Endometrium (tissue), 2 donors: ENCODE data around the gene BAG1.

Experiments used
- FAIRE-seq: peaks from 2 replicates; lab custom pipeline; 2012; peaks lifted over from hg19 to GRCh38; lab: Jason Lieb, UNC
- donor health status: control.
- donor health status: control.

Gene BAG1

DNA sequence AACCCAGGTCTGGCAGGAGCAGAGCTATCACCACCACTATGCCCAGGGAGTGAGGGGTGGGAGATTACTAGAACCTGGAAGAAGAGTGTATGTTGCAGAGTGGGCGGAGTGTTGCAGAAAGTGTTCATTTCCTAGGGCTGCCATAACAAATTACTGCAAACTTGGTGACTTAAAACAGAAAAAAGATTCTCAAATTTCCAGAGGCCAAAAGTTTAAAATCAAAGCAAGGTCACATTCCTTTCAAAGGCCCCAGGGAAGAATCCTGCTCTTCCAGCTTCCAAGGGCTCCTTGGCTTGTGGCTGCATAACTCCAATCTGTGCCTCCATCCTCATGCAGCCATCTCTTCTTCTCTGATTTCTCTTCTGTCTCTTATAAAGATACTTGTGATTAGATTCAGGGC is 55.1 kb downstream of the BAG1 start:
- FAIRE-seq: no peak

DNA sequence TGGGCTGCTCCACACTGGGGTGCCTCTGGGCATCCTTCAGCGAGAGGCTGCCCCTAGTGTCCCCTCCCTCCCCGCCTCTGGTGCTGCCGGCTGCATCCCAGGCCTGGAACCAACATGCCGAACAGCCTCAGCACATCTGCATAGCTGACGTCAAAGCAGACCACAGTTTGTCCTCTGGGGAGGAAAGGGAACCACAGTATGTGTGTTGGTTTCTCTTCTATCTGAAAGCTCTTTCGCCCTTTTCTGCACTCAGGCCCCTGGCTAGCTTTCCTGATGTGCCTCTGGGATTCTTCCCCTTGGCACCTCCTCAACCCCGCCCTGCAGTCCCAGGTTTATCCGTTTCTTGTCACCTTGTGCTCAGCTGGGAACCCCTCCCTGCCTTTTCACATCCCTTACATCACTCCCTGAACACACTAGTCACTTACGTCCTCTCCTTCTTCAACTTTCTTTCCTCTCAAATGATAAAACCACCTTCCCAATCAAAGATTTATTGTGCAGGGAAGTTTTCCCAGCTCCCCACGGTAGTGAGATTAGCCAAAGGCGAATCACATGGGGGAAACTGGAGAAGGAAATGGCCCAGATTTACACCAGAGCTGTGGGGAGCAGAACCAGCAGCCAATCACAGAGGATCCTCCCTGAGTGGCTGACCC is 61.8 kb downstream of the BAG1 start:
- no peak for FAIRE-seq
